ENCODE data around the gene ITIH5. TPM values are rescaled to one million over a fixed set of nuclear protein-coding genes. Genes with fewer than 3 reads are reported as not detected.

ITIH5 gene
- total and polyA plus RNA-seq, 2 of the 13 experiments (the other 11 are each of a cell fraction or from before 2014, with no cell fraction given) = 4.7 to 8.9 TPM

- TF ChIP-seq ZUFSP (CRISPR knock-in tag; IDR thresholded peaks at IDR 0.05; ENCODE audit: borderline replicate concordance) (no peak), BATF2 (CRISPR knock-in tag; IDR thresholded peaks at IDR 0.05) (no peak), ZNF740 (CRISPR knock-in tag; IDR thresholded peaks at IDR 0.05) (no peak)
These were observed 87.1 kb downstream of the ITIH5 start (continued) for GRCh38 chr10:7579681-7580080.

- Histone ChIP-seq H3K4me1 (ENCODE audit: insufficient read depth, low read length) (no peaks in the 10 kb centered on the region), H4K20me1 (ENCODE audit: insufficient read depth, low read length) (no peaks in the 10 kb centered on the region), H3K4me2 (ENCODE audit: low read depth, low read length) (no peak overlapping the region), H3K9me3 (ENCODE audit: low read length) (no peaks in the 10 kb centered on the region), H3K79me2 (ENCODE audit: insufficient read depth, low read length) (no peaks in the 10 kb centered on the region), H3K27me3 (ENCODE audit: control insufficient read depth in 1 of 2, insufficient read depth in 2 of 2, low read length in 2 of 2) (no peaks in the 10 kb centered on the region), H3K9ac (ENCODE audit: insufficient read depth, low read depth, low read length) (no peak overlapping the region), H3K36me3 (replicated peaks in 1 of 2; ENCODE audit: control insufficient read depth in 1 of 2, insufficient read depth in 2 of 2, low read length in 2 of 2) (no peaks in the 10 kb centered on the region), H3K27ac (ENCODE audit: extremely low read length, insufficient read depth, low read length) (no peak overlapping the region), H3K4me3 (replicated peaks in 1 of 3; ENCODE audit: insufficient read depth in 1 of 3, low read depth in 2 of 3, low read length in 3 of 3) (no peak overlapping the region), H2AFZ (ENCODE audit: low read length) (no peak overlapping the region)
- intact Hi-C loops (cut with micrococcal nuclease; ENCODE audit: unreplicated experiment) (no loop called here), in situ Hi-C loops (cut with HindIII; ENCODE audit: extremely low pct_ligation_motif_present, low pct_unique_long_range_greater_than_20kb) (no loop called here)
- FAIRE-seq = no peak
- TF ChIP-seq ZNF709 (CRISPR knock-in tag; IDR thresholded peaks at IDR 0.05) (no peak), ZNF768 (CRISPR knock-in tag; IDR thresholded peaks at IDR 0.05) (peak; percentile 47; the same call in 1 of the 2 replicates)
- no peak for DNase-seq (ENCODE audit: low spot score)
- 89% methylated on average over 5 of the region's 5 CpGs for WGBS (ENCODE audit: low lambda C conversion rate)
- CTCF ChIA-PET (ENCODE audit: low intra/inter-chr PET ratio, low total read pairs) = no interaction called here
- no TSS peak for BruUV-seq (replicated peaks)
- POLR2A ChIA-PET = no interaction called here
- no peak for ATAC-seq
These were observed 89.2 kb downstream of the ITIH5 start for GRCh38 chr10:7577579-7577978.
